DLD1 (cell line): ENCODE results near the gene ALB.

ENCODE experiments used
- in situ Hi-C: cut with HindIII; loops from 2 replicates; pipeline ENCODE4 v1.10.0; 2017; ENCODE audit warnings: low sequenced_read_pairs

ALB gene

GRCh38 chr4:73429826-73430587, 25.9 kb downstream of the ALB start:
- in situ Hi-C loops, result no loop called here

GRCh38 chr4:73431813-73432168, 27.7 kb downstream of the ALB start:
- in situ Hi-C loops, result no loop called here

GRCh38 chr4:73432169-73433000, 28.3 kb downstream of the ALB start:
- in situ Hi-C loops, result no loop called here

- in situ Hi-C loops, result no loop called here
Measured at GRCh38 chr4:73433140-73433539, 29.1 kb downstream of the ALB start.

GRCh38 chr4:73434311-73434710, 30.2 kb downstream of the ALB start:
- in situ Hi-C loops, result no loop called here

GRCh38 chr4:73435984-73436383, 31.9 kb downstream of the ALB start, which contains the start of gene AFP:
Gene AFP (plus strand): TSS chr4:73436221. CDS start chr4:73436263, 42 bp downstream.
- in situ Hi-C loops, result no loop called here

GRCh38 chr4:73436674-73437557, 32.8 kb downstream of the ALB start:
- in situ Hi-C loops, result no loop called here

- in situ Hi-C loops, result no loop called here
Measured at GRCh38 chr4:73437558-73437956, 33.5 kb downstream of the ALB start.

- in situ Hi-C loops, result no loop called here
Measured at GRCh38 chr4:73438048-73438447, 34.0 kb downstream of the ALB start.

- in situ Hi-C loops, result no loop called here
Measured at GRCh38 chr4:73438582-73439215, 34.6 kb downstream of the ALB start.

- in situ Hi-C loops, result no loop called here
Measured at GRCh38 chr4:73439445-73439844, 35.4 kb downstream of the ALB start.

- in situ Hi-C loops, result no loop called here
Measured at GRCh38 chr4:73439991-73440390, 35.9 kb downstream of the ALB start.

GRCh38 chr4:73440653-73441052, 36.6 kb downstream of the ALB start:
- in situ Hi-C loops, result no loop called here

- in situ Hi-C loops, result no loop called here
Measured at GRCh38 chr4:73442275-73442674, 38.2 kb downstream of the ALB start.

- in situ Hi-C loops, result no loop called here
Measured at GRCh38 chr4:73443224-73443623, 39.1 kb downstream of the ALB start.

GRCh38 chr4:73445383-73446335, 41.6 kb downstream of the ALB start:
- in situ Hi-C loops, result no loop called here

- in situ Hi-C loops, result no loop called here
Measured at GRCh38 chr4:73446336-73446938, 42.4 kb downstream of the ALB start.

- in situ Hi-C loops, result no loop called here
Measured at GRCh38 chr4:73447671-73448070, 43.6 kb downstream of the ALB start.
